K562 (cell line): ENCODE data around the gene ASS1. TPM values are rescaled to one million over a fixed set of nuclear protein-coding genes. Genes with fewer than 3 reads are reported as not detected.

Source experiments
- ATF3 ChIP-seq, 2 experiments: fragments of 450-650 bp in 1 of 2; sonication (generic) in 1 of 2; formaldehyde crosslinking in 1 of 2; IDR thresholded peaks in 1 of 2; conservative IDR thresholded peaks in 1 of 2; 2 replicates each; pipeline versions ENCODE4 v1.6.1 to v1.8.1; 2016 to 2023; ENCODE audit warnings: mild to moderate bottlenecking in 2 of 2, moderate library complexity in 2 of 2, inconsistent platforms in 1 of 2, missing genetic modification reagents in 1 of 2
- CC2D1A ChIP-seq: fragments of 450-650 bp; IDR thresholded peaks from 2 replicates; pipeline ENCODE4 v1.6.1; 2017; ENCODE audit warnings: mild to moderate bottlenecking
- DLX4 ChIP-seq: fragments of 250-450 bp; sonication (Bioruptor Pico); IDR thresholded peaks from 2 replicates; pipeline ENCODE4 v1.6.1; 2021; ENCODE audit warnings: mild to moderate bottlenecking
- E2F4 ChIP-seq: sonication (generic); formaldehyde crosslinking; IDR thresholded peaks from 2 replicates; pipeline ENCODE4 v1.8.0; 2022; ENCODE audit warnings: mild to moderate bottlenecking, low read depth, missing genetic modification reagents
- ERF ChIP-seq: fragments of 450-650 bp; formaldehyde crosslinking; IDR thresholded peaks from 2 replicates; pipeline ENCODE4 v1.4.0; 2020; ENCODE audit warnings: mild to moderate bottlenecking, mixed read lengths
- ETV6 ChIP-seq, 3 experiments: fragments of 150-350 bp in 1 of 3; sonication (generic) in 1 of 3; formaldehyde crosslinking in 1 of 3; IDR thresholded peaks; 2 replicates each; pipeline versions ENCODE4 v1.6.1 to v1.8.0; 2014 to 2022; ENCODE audit warnings: borderline replicate concordance in 2 of 3, low read depth in 2 of 3, antibody characterized with exemption in 1 of 3, low read length in 1 of 3, mild to moderate bottlenecking in 1 of 3, missing genetic modification reagents in 1 of 3
- GMEB1 ChIP-seq: fragments of 250-450 bp; sonication (Bioruptor Pico); IDR thresholded peaks from 2 replicates; pipeline ENCODE4 v1.4.0; 2020; ENCODE audit warnings: mild to moderate bottlenecking
- MAZ ChIP-seq, 2 experiments: fragments of 450-650 bp in 1 of 2; sonication (generic) in 1 of 2; formaldehyde crosslinking; IDR thresholded peaks in 1 of 2; conservative IDR thresholded peaks in 1 of 2; 2 replicates each; pipeline versions ENCODE4 v1.4.0 to v1.5.0; 2020; ENCODE audit warnings: mild to moderate bottlenecking in 1 of 2, missing genetic modification reagents in 1 of 2
- U2AF1 ChIP-seq: fragments of 200-400 bp; formaldehyde crosslinking; optimal IDR thresholded peaks from 2 replicates; pipeline ENCODE3; 2017; ENCODE audit warnings: mild to moderate bottlenecking, low read depth, low read length, moderate library complexity
- ZNF274 ChIP-seq: IDR thresholded peaks from 2 replicates; pipeline ENCODE4 v1.6.1; 2011; ENCODE audit warnings: low read depth, mild to moderate bottlenecking, low read length, moderate library complexity, borderline replicate concordance
- ZNF324 ChIP-seq: fragments of 250-450 bp; sonication (Bioruptor Pico); IDR thresholded peaks from 2 replicates; pipeline ENCODE4 v1.4.0; 2020; ENCODE audit warnings: mild to moderate bottlenecking
- polyA plus RNA-seq, 8 experiments: library from polyadenylated mRNA; depleted of rRNA in 4 of 8; stranded (reverse) in 5 of 8; unstranded in 3 of 8; fragments of >200 nt; fragmentation: Nextera tagmentation in 2 of 8; fragmentation: Illumina TruSeq in 1 of 8; extraction: Ambion mirVana in 2 of 8; extraction: Trizol in 1 of 8; gene quantifications; 2 replicates each; pipeline versions ENCODE4 v1.2.1 to v1.2.3, GENCODE V29; 2011 to 2014; ENCODE audit warnings: inconsistent platforms in 1 of 8, missing spikeins in 1 of 8
- total RNA-seq, 7 experiments: library from RNA; depleted of rRNA in 6 of 7; stranded (reverse); fragments of >200 nt in 6 of 7; fragmentation: Illumina TruSeq in 2 of 7; extraction: Trizol in 2 of 7; gene quantifications; 2 replicates each; pipeline versions ENCODE4 v1.2.1 to v1.2.3, GENCODE V29; 2011 to 2021; ENCODE audit warnings: low replicate concordance in 1 of 7

ASS1 gene
- total and polyA plus RNA-seq, 9 of the 15 experiments (the other 6 are each of a cell fraction or from before 2014, with no cell fraction given) = 1.5 to 5.7 (median 3.7) TPM

GRCh38 chr9:130544364-130544763 is 99.6 kb downstream of the ASS1 start (continued):
- TF ChIP-seq GMEB1 (CRISPR knock-in tag) = no peak
- TF ChIP-seq MAZ (CRISPR knock-in tag; conservative IDR thresholded peaks at IDR 0.05 in 1 of 2, IDR thresholded peaks at IDR 0.05 in 1 of 2) = no peak
- TF ChIP-seq U2AF1 = no peak
- no peak for TF ChIP-seq ZNF324 (CRISPR knock-in tag)
- no peak for TF ChIP-seq ATF3 (IDR thresholded peaks at IDR 0.05)
- TF ChIP-seq ATF3 (CRISPR knock-in tag; conservative IDR thresholded peaks at IDR 0.05) = no peak
- no peak for TF ChIP-seq ERF (CRISPR knock-in tag)
- TF ChIP-seq CC2D1A = no peak
- no peak for TF ChIP-seq E2F4
- no peak for TF ChIP-seq DLX4 (CRISPR knock-in tag)
- no peak for TF ChIP-seq ZNF274
- TF ChIP-seq ETV6 (IDR thresholded peaks at IDR 0.05; ENCODE audit: borderline replicate concordance in 1 of 2, low read depth in 2 of 2, low read length in 1 of 2) = no peak
- no peak for TF ChIP-seq ETV6 (CRISPR knock-in tag; IDR thresholded peaks at IDR 0.05; ENCODE audit: borderline replicate concordance)
